Fibroblast of the aortic adventitia (primary cell): Measurements from ENCODE around the gene ST6GALNAC3. TPM values are rescaled to one million over a fixed set of nuclear protein-coding genes. Genes with fewer than 3 reads are reported as not detected.
"Not testable (repeated sequence)": the region's sequence is repeated elsewhere in the genome, so short reads cannot be mapped to it uniquely, and the experiment has no call there.

ENCODE experiments used
- DNase-seq: peaks from one replicate; pipeline ENCODE4 v3.0.0-alpha.2; 2010; ENCODE audit warnings: low read depth
- H3K4me3 ChIP-seq: 2 replicates; pipeline ENCODE4 v1.5.1; 2011; ENCODE audit warnings: low read depth, mild to moderate bottlenecking, control low read depth, low read length, moderate library complexity
- total RNA-seq: library from RNA; depleted of rRNA; stranded (reverse); fragments of >200 nt; gene quantifications from 2 replicates; pipeline ENCODE4 v1.2.3, GENCODE V29; 2012; ENCODE audit warnings: low replicate concordance
- TF ChIP-seq, protein P1 (sequence below): IDR thresholded peaks from 2 replicates; pipeline ENCODE4 v1.5.1; 2011; ENCODE audit warnings: mild to moderate bottlenecking, low read length, control low read depth, inconsistent platforms; ENCODE audit not compliant: insufficient read depth

Gene ST6GALNAC3
- total RNA-seq, 1 donor = 3.1 TPM

- TF ChIP-seq, protein P1, sequence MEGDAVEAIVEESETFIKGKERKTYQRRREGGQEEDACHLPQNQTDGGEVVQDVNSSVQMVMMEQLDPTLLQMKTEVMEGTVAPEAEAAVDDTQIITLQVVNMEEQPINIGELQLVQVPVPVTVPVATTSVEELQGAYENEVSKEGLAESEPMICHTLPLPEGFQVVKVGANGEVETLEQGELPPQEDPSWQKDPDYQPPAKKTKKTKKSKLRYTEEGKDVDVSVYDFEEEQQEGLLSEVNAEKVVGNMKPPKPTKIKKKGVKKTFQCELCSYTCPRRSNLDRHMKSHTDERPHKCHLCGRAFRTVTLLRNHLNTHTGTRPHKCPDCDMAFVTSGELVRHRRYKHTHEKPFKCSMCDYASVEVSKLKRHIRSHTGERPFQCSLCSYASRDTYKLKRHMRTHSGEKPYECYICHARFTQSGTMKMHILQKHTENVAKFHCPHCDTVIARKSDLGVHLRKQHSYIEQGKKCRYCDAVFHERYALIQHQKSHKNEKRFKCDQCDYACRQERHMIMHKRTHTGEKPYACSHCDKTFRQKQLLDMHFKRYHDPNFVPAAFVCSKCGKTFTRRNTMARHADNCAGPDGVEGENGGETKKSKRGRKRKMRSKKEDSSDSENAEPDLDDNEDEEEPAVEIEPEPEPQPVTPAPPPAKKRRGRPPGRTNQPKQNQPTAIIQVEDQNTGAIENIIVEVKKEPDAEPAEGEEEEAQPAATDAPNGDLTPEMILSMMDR = no peak
- no peak overlapping the region for H3K4me3 ChIP-seq
- DNase-seq = no peak
Measured at GRCh38 chr1:76337542-76338219, 263.1 kb downstream of the ST6GALNAC3 start.

DNA sequence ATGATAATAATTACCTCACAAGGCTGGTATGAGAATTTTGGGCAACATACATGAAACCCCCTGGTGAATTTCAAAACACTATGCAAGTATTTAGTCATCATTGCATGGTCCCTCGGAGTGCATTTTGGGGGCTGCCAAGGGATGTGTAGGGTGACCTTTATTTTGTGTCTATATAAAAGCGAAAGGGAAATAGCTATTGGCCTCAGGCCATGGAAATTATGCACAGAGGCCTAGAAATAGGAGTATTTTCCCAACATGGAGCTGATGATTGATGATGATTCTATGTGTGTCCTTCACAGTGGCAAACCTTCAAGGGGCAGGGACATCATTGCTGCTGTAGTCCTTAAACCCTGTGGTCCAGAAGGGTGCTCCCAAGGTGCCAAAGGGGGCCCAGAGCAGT, 265.5 kb downstream of the ST6GALNAC3 start:
- H3K4me3 ChIP-seq = no peak overlapping the region
- no peak for DNase-seq
- TF ChIP-seq, protein P1 = no peak

GRCh38 chr1:76341816-76342215, 267.3 kb downstream of the ST6GALNAC3 start:
- H3K4me3 ChIP-seq, DNase-seq: not testable (repeated sequence)

- H3K4me3 ChIP-seq = no peak overlapping the region
- TF ChIP-seq, protein P1 = no peak
- no peak for DNase-seq
Measured at GRCh38 chr1:76343356-76343755, 268.8 kb downstream of the ST6GALNAC3 start.

- no peak overlapping the region for H3K4me3 ChIP-seq
- DNase-seq = no peak
- TF ChIP-seq, protein P1 = no peak
Measured at GRCh38 chr1:76351655-76352054, 277.1 kb downstream of the ST6GALNAC3 start.

GRCh38 chr1:76352741-76353435, 278.3 kb downstream of the ST6GALNAC3 start:
- DNase-seq = no peak
- no peak overlapping the region for H3K4me3 ChIP-seq
- TF ChIP-seq, protein P1 = no peak

DNA sequence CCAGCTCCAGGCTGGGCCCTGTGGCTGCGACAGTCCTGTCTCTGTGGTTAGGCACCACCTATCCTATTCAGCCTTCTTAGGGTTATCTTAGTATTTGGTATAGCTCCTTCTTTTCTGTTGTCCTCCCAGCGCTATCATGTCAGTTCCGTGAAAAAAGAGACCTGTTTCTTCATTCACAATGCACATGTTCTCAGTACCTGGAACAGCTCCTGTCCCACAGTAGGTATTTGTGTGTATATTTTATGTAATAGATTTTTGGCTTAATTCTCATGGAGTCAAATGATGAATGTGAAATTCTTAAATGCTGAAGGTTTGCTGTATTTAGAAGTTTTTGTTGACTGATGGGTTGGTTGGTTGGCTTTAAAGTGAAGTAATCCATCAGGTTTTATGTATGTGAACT, 279.7 kb downstream of the ST6GALNAC3 start:
- no peak overlapping the region for H3K4me3 ChIP-seq
- DNase-seq = no peak
- TF ChIP-seq, protein P1 = no peak
